Spleen (tissue), 11 donors: ENCODE measurements around the gene MSI2. TPM values are rescaled to one million over a fixed set of nuclear protein-coding genes. Genes with fewer than 3 reads are reported as not detected.

Source experiments
- DNase-seq: peaks from one replicate; pipeline ENCODE4 v3.0.0-alpha.2; 2020
- H3K27ac ChIP-seq, 8 donors: fragments of 200-600 bp; sonication (generic) in 7 of 8; 1 replicate in 4 of 8; 2 replicates in 4 of 8; pipeline versions ENCODE4 v1.5.0 to v1.8.0; 2016 to 2021; ENCODE audit warnings: inconsistent platforms in 4 of 8, mild to moderate bottlenecking in 4 of 8, moderate library complexity in 1 of 8
- H3K27me3 ChIP-seq, 7 donors: fragments of 200-600 bp; sonication (generic) in 6 of 7; replicated peaks in 1 of 7; 1 replicate in 4 of 7; 2 replicates in 3 of 7; pipeline versions ENCODE4 v1.5.0 to v1.8.0; 2016 to 2021; ENCODE audit warnings: inconsistent platforms in 3 of 7, mild to moderate bottlenecking in 1 of 7
- H3K36me3 ChIP-seq, 6 donors: fragments of 200-600 bp; sonication (generic) in 5 of 6; 1 replicate in 4 of 6; 2 replicates in 2 of 6; pipeline versions ENCODE4 v1.5.0 to v1.8.0; 2016 to 2021; ENCODE audit warnings: inconsistent platforms in 2 of 6
- H3K4me1 ChIP-seq, 6 donors: fragments of 200-600 bp; sonication (generic) in 5 of 6; 1 replicate in 3 of 6; 2 replicates in 3 of 6; pipeline versions ENCODE4 v1.5.0 to v1.8.0; 2016 to 2021; ENCODE audit warnings: inconsistent platforms in 3 of 6
- H3K4me3 ChIP-seq, 8 donors: fragments of 200-600 bp; sonication (generic) in 7 of 8; 1 replicate in 4 of 8; 2 replicates in 4 of 8; pipeline versions ENCODE4 v1.5.0 to v1.8.0; 2016 to 2021; ENCODE audit warnings: inconsistent platforms in 4 of 8, mild to moderate bottlenecking in 4 of 8, moderate library complexity in 2 of 8
- H3K9me3 ChIP-seq, 8 donors: fragments of 200-600 bp; sonication (generic) in 7 of 8; 1 replicate in 4 of 8; 2 replicates in 4 of 8; pipeline versions ENCODE4 v1.5.0 to v1.8.0; 2016 to 2021; ENCODE audit warnings: inconsistent platforms in 4 of 8
- CTCF ChIP-seq, 11 experiments: fragments of 200-600 bp in 7 of 11; fragments of 450-650 bp in 4 of 11; sonication (generic) in 4 of 11; IDR thresholded peaks in 8 of 11; conservative IDR thresholded peaks in 3 of 11; 1 replicate in 7 of 11; 2 replicates in 4 of 11; pipeline versions ENCODE4 v1.4.0 to v1.8.0; 2016 to 2021; ENCODE audit warnings: antibody characterized with exemption in 11 of 11, inconsistent platforms in 4 of 11, mild to moderate bottlenecking in 1 of 11
- POLR2A ChIP-seq, 3 donors: fragments of 450-650 bp; IDR thresholded peaks; one replicate each; pipeline ENCODE4 v1.5.1; 2017; ENCODE audit warnings: antibody characterized with exemption in 3 of 3, mild to moderate bottlenecking in 1 of 3
- POLR2AphosphoS5 ChIP-seq, 3 donors: sonication (generic); formaldehyde crosslinking; IDR thresholded peaks; one replicate each; pipeline ENCODE4 v1.5.1; 2017; ENCODE audit warnings: antibody characterized with exemption in 3 of 3
- WGBS, 5 donors: extraction: QIAGEN DNeasy Blood & Tissue Kit in 3 of 5; methylation state at CpG; one replicate each; pipeline versions ENCODE4 v1.1.5 to v1.1.7; 2013 to 2018; 5-methylcytosine and 5-hydroxymethylcytosine counted together
- intact Hi-C: fragments of 100-400 bp; cut with DNase I; formaldehyde crosslinking; loops from one replicate; pipeline ENCODE4 v1.15.0; 2023; ENCODE audit warnings: low total_unique reads
- polyA plus RNA-seq, 3 donors: library from polyadenylated mRNA; stranded (reverse); fragments of 200-250 nt; gene quantifications; one replicate each; pipeline ENCODE4 v1.2.1, GENCODE V29; 2013
- total RNA-seq, 7 donors: library from RNA; depleted of rRNA in 3 of 7; stranded (reverse); fragments of >200 nt in 3 of 7; fragmentation: NEBNext Ultra II Directional in 4 of 7; extraction: Animal tissue kit (Norgen Biotek cat#: 25700) in 4 of 7; gene quantifications; one replicate each; pipeline versions ENCODE4 v1.1.0 to v1.2.1, GENCODE V29; 2016 to 2021
- donor health status: healthy with polysubstance abuse.
- donor health status: DM: no; HTN: no; CAD: no; lungs with moderate emphysema.
- donor health status: DM: no; HTN: no; CAD: no.
- donor health status: Bipolar disorder and iron deficiency.
- donor health status: healthy.
- donor health status: DM: no; HTN: no; CAD: no.
- donor health status: DM: yes; HTN: yes; CAD: no.

Gene MSI2
- total and polyA plus RNA-seq, 10 donors: 9.8 to 131 (median 64.7) TPM

DNA sequence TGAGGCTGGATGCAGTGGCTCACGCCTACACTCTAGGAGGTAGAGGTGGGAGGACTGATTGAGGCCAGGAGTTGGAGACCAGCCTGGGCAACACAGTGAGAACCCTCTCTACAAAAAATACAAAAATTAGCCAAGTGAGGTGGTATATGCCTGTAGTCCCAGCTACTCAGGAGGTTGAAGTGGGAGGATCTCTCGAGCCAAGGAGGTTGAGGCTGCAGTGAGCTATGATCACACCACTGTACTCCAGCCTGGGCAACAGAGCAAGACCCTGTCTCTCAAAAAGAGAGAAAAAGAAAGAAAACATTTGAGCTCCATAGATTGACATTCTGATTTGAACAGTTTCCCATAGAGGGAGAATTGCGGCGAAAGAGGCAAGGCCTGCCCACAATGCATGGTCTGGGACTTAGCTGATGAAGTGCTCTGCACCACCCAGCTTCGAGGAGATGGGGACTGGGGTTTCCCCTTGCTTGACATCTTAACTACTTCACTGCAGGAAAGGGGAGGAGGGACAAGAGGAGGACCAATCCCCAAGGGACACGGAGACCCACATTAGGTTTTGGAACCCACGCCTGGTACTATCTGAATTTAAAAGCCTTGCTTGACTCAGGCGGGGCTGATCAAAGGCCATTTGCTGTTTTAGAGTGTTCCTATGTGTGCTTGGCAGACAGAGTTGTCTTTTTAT lies 21.7 kb downstream of the MSI2 start:
- intact Hi-C loops: no loop called here
- TF ChIP-seq POLR2A (IDR thresholded peaks at IDR 0.05) (no peak), POLR2AphosphoS5 (IDR thresholded peaks at IDR 0.05) (no peak), CTCF (IDR thresholded peaks at IDR 0.05 in 8 of 11, conservative IDR thresholded peaks at IDR 0.05 in 3 of 11) (no peak)
- Histone ChIP-seq H3K27me3 (no peaks in the 10 kb centered on the region), H3K36me3 (peaks cover 0 to 73% (median 20%) of the 10 kb centered on the region in 6 donors), H3K9me3 (no peaks in the 10 kb centered on the region), H3K4me1 (peaks cover 0 to 18% (median 11%) of the 10 kb centered on the region in 6 donors), H3K4me3 (no peak overlapping the region), H3K27ac (no peak overlapping the region)
- no peak for DNase-seq
- 82 to 85% (median 82%) methylated on average over 8 of the region's 8 CpGs for WGBS, 5 donors

DNA sequence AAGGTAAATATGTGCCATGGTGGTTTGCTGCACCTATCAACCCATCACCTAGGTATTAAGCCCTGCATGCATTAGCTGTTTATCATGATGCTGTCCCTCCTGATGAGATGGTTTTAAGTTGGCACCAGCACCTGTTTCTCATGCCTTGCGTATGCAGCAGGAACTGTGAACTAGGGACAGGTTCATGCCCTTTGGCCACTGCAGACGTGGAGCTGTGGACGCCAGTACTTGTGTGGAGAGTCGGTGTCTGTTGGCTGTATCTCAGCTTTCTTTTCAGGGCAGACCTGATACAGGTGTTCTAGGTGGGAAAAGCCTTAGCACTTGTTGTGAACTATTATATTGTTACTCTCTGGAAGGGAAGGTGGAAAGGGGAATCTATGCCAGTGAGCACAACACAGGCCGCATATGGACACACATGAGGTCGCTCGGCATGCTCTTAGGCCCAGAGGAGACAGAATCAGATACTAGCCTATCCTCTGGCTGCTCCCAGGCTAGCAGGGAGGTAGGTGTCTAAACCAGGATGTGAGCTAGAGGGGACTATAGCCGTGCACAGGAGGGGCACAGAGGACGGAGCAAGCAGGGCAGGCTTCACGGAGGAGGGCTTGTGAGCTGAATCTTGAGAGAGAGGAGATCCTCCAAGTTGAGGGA lies 22.5 kb downstream of the MSI2 start:
- TF ChIP-seq CTCF (IDR thresholded peaks at IDR 0.05 in 8 of 11, conservative IDR thresholded peaks at IDR 0.05 in 3 of 11) (no peak), POLR2A (IDR thresholded peaks at IDR 0.05) (no peak), POLR2AphosphoS5 (IDR thresholded peaks at IDR 0.05) (no peak)
- H3K27ac ChIP-seq: no peak overlapping the region
- intact Hi-C loops: no loop called here
- H3K9me3 ChIP-seq: no peaks in the 10 kb centered on the region
- no peak for DNase-seq
- no peak overlapping the region for H3K4me3 ChIP-seq
- H3K27me3 ChIP-seq: no peaks in the 10 kb centered on the region
- peaks cover 0 to 23% (median 11%) of the 10 kb centered on the region in 6 donors for H3K4me1 ChIP-seq
- peaks cover 0 to 68% (median 20%) of the 10 kb centered on the region in 6 donors for H3K36me3 ChIP-seq
- WGBS, 5 donors: 91 to 98% (median 94%) methylated on average over 10 of the region's 10 CpGs

GRCh38 chr17:57279432-57279831 lies 23.1 kb downstream of the MSI2 start:
- TF ChIP-seq CTCF (IDR thresholded peaks at IDR 0.05 in 8 of 11, conservative IDR thresholded peaks at IDR 0.05 in 3 of 11) (no peak), POLR2AphosphoS5 (IDR thresholded peaks at IDR 0.05) (no peak), POLR2A (IDR thresholded peaks at IDR 0.05) (no peak)
- Histone ChIP-seq H3K27me3 (no peaks in the 10 kb centered on the region), H3K27ac (no peak overlapping the region), H3K4me3 (no peak overlapping the region), H3K4me1 (peaks cover 0 to 29% (median 12%) of the 10 kb centered on the region in 6 donors), H3K36me3 (peaks cover 0 to 62% (median 19%) of the 10 kb centered on the region in 6 donors), H3K9me3 (no peaks in the 10 kb centered on the region)
- DNase-seq: no peak
- intact Hi-C loops: no loop called here
- 96 to 100% (median 99%) methylated on average over 3 of the region's 3 CpGs for WGBS, 5 donors

GRCh38 chr17:57281887-57282286 lies 25.6 kb downstream of the MSI2 start:
- no peaks in the 10 kb centered on the region for H3K27me3 ChIP-seq
- no peak overlapping the region for H3K27ac ChIP-seq
- H3K4me1 ChIP-seq: peaks cover 19 to 53% (median 34%) of the 10 kb centered on the region in 6 donors
- 60 to 69% (median 66%) methylated on average over 4 of the region's 4 CpGs for WGBS, 5 donors
- peaks cover 0 to 37% (median 8%) of the 10 kb centered on the region in 6 donors for H3K36me3 ChIP-seq
- DNase-seq: no peak
- H3K4me3 ChIP-seq: no peak overlapping the region
- TF ChIP-seq POLR2A (IDR thresholded peaks at IDR 0.05) (no peak), CTCF (IDR thresholded peaks at IDR 0.05 in 8 of 11, conservative IDR thresholded peaks at IDR 0.05 in 3 of 11) (no peak), POLR2AphosphoS5 (IDR thresholded peaks at IDR 0.05) (no peak)
- intact Hi-C loops: no loop called here
- H3K9me3 ChIP-seq: no peaks in the 10 kb centered on the region
